ENCODE data around the gene PDXK. TPM values are rescaled to one million over a fixed set of nuclear protein-coding genes. Genes with fewer than 3 reads are reported as not detected.

PDXK gene
- total RNA-seq, 2 donors from 2014 or later: 33.7 to 68.9 TPM

DNA sequence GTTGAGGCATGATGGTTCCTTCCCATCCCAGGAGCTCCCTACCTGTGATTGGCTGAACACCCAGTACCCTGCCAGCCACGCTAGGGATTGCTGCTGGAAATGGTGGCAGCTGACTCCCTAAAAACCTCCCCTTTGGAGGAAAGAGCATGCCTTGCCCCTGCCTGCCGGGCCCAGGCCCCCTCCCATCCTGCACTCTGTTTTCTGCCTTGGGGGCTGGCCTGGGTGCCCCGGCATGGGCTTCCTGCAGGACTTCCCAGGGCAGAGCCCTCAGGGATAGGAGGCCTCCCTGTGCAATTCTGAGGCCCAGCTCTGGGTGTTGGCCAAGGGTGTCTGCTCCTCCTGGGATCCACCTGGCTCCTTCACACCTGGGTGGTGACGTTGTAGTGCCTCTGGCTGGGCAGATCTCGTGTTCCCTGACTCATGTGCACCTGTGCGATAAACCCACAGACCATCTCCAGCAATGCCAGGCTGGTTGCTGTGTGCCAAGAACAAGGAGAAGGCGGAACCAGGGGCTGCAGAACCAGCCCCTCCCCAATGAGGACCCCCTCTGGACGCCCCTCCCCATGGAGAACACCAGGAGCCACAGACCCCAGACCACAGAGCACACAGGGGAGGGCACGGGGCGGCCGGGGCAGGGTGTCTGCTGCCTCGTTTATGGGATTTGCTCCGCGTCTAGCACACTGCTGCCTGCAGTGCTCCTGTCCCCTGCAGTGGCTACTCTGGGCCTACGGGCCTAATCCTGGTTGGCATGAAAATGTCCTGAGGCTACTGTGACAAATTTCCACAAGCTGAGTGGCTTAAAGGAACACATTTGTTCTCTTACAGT is 43.6 kb downstream of the PDXK start:
- TF ChIP-seq CTCF (IDR thresholded peaks at IDR 0.05) (no peak), POLR2A (IDR thresholded peaks at IDR 0.05) (no peak)
- peaks cover 0 to 3% of the 10 kb centered on the region in 2 donors for H3K36me3 ChIP-seq (replicated peaks in 1 of 2; ENCODE audit: insufficient read depth in 1 of 2, low read depth in 2 of 2)
- DNase-seq (peak in 3 of 4 donors; percentile 66 to 85 (median 71)), ATAC-seq (peak; percentile 22)
- no peak overlapping the region for H3K4me3 ChIP-seq
- H3K9me3 ChIP-seq: no peaks in the 10 kb centered on the region
- peaks cover 34% of the 10 kb centered on the region for H3K4me1 ChIP-seq
- intact Hi-C loops (cut with DNase I): no loop called here
- 87 to 88% methylated on average over 6 to 14 of the region's 15 CpGs for WGBS, 2 donors
- H3K27me3 ChIP-seq: no peaks in the 10 kb centered on the region
- no peak overlapping the region for H3K27ac ChIP-seq

DNA sequence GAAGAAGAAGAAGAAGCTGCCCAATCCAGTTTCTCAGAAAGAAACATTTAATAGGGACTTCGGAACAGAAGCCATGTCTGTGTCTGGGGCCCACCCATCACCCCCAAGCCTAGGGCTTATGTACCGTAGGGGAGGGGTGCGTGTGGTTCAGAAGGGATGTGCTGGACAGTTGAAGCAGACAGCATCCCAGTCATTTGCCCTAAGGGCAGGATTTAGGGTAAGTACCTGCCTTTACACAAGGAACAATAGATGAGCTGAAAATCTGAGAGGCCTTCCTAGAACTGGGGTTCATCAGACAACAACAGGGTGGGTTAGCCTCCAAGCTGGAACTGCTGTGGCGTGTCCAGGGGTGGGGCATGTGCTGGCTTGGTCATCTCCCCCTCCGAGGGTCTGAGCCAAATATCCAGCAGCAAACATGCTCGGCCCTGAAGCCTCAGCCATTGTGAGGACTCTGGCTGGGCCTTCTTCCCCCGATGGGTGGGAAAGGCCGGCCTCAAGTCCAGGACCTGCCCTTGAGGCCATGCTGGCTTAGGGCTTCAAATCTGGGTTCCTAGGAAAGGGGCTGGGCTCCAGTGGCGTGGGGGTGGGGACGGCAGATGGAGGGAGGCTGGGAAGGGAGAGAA is 45.1 kb downstream of the PDXK start:
- no peak for DNase-seq
- peaks cover 33% of the 10 kb centered on the region for H3K4me1 ChIP-seq
- TF ChIP-seq POLR2A (IDR thresholded peaks at IDR 0.05): no peak
- no peak for TF ChIP-seq CTCF (IDR thresholded peaks at IDR 0.05)
- H3K27me3 ChIP-seq: no peaks in the 10 kb centered on the region
- intact Hi-C loops (cut with DNase I): no loop called here
- ATAC-seq: no peak
- H3K27ac ChIP-seq: no peak overlapping the region
- peaks cover 0 to 3% of the 10 kb centered on the region in 2 donors for H3K36me3 ChIP-seq (replicated peaks in 1 of 2; ENCODE audit: insufficient read depth in 1 of 2, low read depth in 2 of 2)
- WGBS, 2 donors: 90 to 91% methylated on average over 4 to 9 of the region's 10 CpGs
- H3K4me3 ChIP-seq: no peak overlapping the region
- H3K9me3 ChIP-seq: no peaks in the 10 kb centered on the region

GRCh38 chr21:43764576-43765495 is 45.9 kb downstream of the PDXK start:
- no peaks in the 10 kb centered on the region for H3K27me3 ChIP-seq
- peaks cover 0 to 3% of the 10 kb centered on the region in 2 donors for H3K36me3 ChIP-seq (replicated peaks in 1 of 2; ENCODE audit: insufficient read depth in 1 of 2, low read depth in 2 of 2)
- ATAC-seq: no peak
- H3K27ac ChIP-seq: no peak overlapping the region
- H3K9me3 ChIP-seq: no peaks in the 10 kb centered on the region
- intact Hi-C loops (cut with DNase I): no loop called here
- no peak overlapping the region for H3K4me3 ChIP-seq
- peaks cover 29% of the 10 kb centered on the region for H3K4me1 ChIP-seq
- WGBS, 2 donors: 79 to 86% methylated on average over 13 to 19 of the region's 19 CpGs
- TF ChIP-seq POLR2A (IDR thresholded peaks at IDR 0.05): no peak
- no peak for DNase-seq

DNA sequence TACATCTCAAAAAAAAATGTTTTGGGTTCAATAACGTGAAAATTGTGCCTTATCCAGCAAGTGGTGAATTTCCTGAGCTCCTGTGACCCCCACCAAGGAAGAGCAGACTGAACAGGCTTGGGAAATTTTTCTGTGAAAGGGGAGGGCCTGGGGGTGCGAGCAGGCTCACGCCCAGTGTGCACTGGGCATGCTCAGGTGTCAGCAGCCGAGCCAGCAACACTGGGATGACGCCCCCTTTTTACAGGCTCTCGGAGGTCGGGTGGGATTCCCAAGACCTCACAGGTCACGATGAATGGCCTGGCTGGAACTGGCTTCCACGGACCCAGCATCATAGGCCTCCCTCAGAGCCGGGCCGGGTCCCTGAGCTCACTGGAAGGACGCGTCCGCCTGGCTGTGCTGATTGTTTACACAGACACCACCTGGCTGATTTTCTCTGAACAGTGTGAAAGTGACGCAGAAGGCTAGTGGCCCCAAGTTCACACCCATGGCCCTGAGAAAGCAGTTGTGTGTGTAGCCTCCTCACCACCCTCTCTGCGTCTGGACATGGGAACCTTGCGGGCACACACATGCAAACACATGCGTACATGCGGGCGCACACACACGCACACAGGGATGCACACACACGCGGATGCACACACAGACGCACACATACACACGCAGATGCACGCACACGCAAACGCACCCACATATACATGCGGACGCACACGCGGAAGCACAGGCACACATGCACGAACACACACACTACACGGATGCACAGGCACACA is 48.0 kb downstream of the PDXK start:
- intact Hi-C loops (cut with DNase I): no loop called here
- Histone ChIP-seq H3K4me1 (peaks cover 29% of the 10 kb centered on the region), H3K36me3 (replicated peaks in 1 of 2; ENCODE audit: insufficient read depth in 1 of 2, low read depth in 2 of 2) (peaks cover 0 to 2% of the 10 kb centered on the region in 2 donors), H3K27ac (no peak overlapping the region), H3K9me3 (no peaks in the 10 kb centered on the region), H3K27me3 (no peaks in the 10 kb centered on the region), H3K4me3 (no peak overlapping the region)
- TF ChIP-seq POLR2A (IDR thresholded peaks at IDR 0.05) (no peak), CTCF (IDR thresholded peaks at IDR 0.05) (no peak)
- DNase-seq (peak in 3 of 4 donors; percentile 32 to 41 (median 39)), ATAC-seq (peak; percentile 28)
- WGBS, 2 donors: 17 to 55% methylated on average over 7 to 34 of the region's 34 CpGs

Data from body of pancreas (tissue), 4 donors.